Left ventricle myocardium superior (tissue), 1 donor: ENCODE results near the gene XPO1. TPM values are rescaled to one million over a fixed set of nuclear protein-coding genes. Genes with fewer than 3 reads are reported as not detected.

ENCODE experiments used
- ATAC-seq: fragments of 200-7000 bp; cut with Tn5 transposase; one replicate; pipeline ENCODE4 v1.9.1; 2020; ENCODE audit warnings: mild to moderate bottlenecking, moderate library complexity
- DNase-seq: peaks from one replicate; pipeline ENCODE4 v3.0.0-alpha.2; 2020
- intact Hi-C: fragments of 100-400 bp; cut with micrococcal nuclease; formaldehyde crosslinking; loops from one replicate; pipeline ENCODE4 v1.11.0; 2022
- total RNA-seq: library from RNA; stranded (reverse); fragmentation: NEBNext Ultra II Directional; extraction: Animal tissue kit (Norgen Biotek cat#: 25700); gene quantifications from one replicate; pipeline ENCODE4 v1.2.1, GENCODE V29; 2021
- donor health status: DM: no; HTN: yes; CAD: no; lungs with severe emphysema.

XPO1 gene
- total RNA-seq, 1 donor from 2014 or later: 66.0 TPM

DNA sequence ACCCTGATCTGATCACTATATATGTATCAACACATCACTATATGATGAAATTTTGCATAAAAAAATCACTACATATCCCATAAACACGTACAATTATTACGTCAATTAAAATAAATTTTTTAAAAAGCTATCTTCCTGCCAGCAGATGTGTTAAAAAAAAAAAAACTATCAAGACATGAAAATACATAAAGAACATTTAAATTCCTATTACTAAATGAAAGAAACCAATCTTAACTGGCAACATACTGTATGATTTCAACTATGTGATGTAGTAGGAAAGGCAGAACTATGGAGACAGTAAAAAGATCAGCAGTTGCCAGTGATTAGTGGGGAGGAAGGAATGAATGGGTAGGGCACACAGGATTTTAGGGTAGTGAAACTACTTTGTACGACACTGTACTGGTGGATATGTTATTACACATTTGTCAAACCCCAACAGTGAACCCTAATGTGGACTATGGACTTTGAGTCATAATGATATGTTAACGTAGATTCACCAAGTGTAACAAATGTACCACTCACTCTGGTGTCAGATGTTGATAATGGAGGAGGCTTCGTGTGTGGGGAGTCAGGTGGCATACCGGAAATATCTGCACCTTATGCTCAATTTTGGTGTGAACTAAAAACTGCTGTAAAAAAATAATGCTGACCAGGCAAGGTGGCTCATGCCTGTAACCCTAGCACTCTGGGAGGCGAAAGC is 94.7 kb downstream of the XPO1 start:
- no peak for DNase-seq
- ATAC-seq: no peak
- intact Hi-C loops: no loop called here

DNA sequence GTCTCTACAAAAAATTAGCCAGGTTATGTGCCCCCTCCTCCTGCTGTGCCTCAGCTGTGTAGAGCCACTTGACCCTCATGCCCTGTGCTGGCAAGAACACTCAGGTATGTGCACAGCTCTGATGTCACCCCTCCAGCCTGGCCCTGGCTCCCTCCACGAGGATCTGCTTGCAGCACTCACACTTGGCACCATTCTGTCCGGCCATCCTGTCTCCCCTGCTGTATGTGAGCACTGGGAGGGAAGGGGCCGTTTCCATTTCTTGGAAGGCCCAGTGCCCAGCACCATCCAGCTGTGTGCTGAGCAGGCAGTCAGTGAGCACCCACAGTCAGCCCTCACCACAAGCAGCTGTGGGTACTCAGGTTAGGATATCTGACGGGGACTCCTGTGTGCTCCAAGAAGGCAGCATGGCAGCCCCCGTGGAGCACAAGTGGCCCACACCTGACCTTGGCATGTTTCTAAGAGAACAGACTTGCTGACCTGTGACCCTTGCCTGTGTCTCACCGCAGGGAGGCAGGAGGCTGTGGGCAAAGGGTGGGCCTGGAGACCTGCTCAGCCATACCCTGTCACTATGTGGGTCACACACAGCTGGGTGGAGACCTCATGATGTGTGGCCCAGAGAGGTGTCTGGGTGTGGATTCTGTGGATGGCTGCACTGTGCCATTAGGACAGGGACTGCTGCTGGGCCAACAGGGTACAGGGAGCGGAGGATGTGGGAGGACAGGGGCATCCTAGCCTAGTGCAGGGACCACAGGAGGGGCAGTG is 98.7 kb downstream of the XPO1 start:
- intact Hi-C loops: no loop called here
- ATAC-seq (peak; percentile 92), DNase-seq (peak; percentile 77)

DNA sequence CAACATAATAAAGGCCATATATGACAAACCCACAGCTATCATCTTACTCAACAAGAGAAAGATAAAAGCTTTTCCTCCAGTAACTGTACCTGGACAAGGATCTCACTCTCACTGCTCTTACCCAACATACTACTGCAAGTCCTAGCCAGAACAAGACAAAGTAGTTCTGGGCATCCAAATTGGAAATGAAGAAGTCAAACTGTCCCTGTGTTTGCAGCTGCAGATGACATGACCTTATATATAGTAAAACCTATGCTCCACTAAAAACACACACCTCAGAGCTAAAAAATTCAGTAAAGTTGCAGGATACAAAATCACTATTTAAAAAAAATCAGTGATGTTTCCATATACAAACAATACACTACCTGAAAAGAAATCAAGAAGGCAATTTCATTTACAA is 99.5 kb downstream of the XPO1 start:
- DNase-seq (no peak), ATAC-seq (no peak)
- intact Hi-C loops: no loop called here

DNA sequence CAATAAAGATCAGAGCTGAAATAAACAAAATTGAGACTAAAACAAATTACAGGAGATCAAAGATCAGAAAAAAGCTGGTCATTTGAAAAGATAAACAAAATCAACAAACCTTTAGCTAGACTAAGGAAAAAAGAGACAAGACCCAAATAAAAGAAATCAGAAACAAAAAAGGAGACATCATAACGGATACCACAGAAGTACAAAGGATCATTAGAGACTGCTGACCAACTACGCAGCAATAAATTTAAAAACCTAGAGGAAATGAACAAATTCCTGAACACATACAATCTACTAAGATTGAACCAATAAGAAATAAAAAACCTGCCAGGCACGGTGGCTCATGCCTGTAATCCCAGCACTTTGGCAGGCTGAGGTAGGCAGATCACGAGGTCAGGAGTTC is 101.0 kb downstream of the XPO1 start:
- DNase-seq (no peak), ATAC-seq (no peak)
- intact Hi-C loops: no loop called here

DNA sequence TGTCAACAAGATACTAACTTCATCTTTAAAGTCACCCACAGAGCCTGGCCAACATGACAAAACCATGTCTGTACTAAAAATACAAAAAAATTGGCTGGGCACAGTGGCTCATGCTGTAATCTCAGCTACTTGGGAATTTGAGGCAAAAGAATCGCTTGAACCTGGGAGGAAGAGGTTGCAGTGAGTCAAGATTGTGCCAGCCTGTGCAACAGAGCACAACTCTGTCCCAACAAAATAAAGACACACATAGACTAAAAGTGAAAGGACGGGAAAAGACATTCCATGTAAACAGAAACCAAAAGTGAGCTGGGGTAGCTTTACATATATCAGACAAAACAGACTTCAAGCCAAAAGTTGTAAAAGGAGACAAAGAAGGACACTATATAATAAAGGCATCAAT is 102.1 kb downstream of the XPO1 start:
- ATAC-seq (peak; percentile 16), DNase-seq (no peak)
- intact Hi-C loops: no loop called here

DNA sequence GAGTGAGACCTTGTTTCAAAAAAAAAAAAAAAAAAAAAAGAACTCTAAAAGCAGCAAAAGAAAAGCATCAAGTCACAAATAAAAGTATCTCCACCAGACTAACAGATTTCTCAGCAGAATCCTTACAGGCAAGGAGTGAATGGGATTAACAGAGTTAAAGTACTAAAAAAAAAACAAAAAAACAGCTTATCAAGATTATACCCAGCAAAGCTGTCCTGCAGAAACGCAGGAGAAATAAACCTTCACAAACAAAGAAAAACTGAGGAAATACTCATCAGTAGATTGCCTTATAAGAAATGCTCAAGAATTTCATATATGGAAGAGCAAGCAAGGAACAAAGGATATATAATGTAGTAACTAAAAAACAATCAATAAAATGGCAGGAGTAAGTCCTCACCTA is 102.9 kb downstream of the XPO1 start:
- ATAC-seq (no peak), DNase-seq (no peak)
- intact Hi-C loops: no loop called here

DNA sequence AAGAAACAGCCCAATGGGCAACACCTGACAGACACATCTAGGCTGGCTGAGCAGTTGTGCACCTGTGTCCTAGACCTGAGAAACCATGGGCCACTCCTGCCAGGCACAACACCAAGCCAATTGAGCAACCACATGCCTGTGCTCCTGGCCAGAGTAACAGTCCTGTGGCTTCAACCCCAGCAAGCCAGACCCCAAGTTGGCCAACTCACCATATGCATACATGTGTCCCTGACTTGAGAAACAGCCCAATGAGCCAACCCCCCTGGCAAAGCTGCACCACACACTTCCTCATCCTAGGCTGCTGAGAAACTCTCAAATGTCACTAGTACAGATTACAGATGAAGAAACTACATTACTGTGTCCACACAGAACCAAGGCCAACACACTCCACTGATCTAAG is 103.8 kb downstream of the XPO1 start:
- DNase-seq (no peak), ATAC-seq (no peak)
- intact Hi-C loops: no loop called here

DNA sequence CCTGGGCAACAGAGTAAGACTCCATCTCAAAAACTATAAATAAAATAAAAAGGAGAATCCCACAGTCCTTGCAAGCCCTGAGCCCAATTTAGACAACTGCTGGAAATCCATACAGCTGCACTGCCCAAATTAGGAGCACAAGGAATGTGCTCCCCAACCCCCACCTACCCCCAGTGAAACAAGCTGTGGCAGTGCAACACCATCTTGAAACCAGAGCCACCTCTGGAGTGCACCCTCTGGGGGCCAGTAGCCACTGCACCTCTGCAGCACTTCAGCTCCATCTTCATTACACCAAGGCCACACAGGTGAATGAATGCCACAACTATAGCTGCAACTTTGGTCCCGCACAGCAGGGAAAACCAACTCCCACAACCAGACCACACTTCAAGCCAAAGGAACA is 104.5 kb downstream of the XPO1 start:
- DNase-seq: no peak
- ATAC-seq: peak; percentile 20
- intact Hi-C loops: no loop called here

DNA sequence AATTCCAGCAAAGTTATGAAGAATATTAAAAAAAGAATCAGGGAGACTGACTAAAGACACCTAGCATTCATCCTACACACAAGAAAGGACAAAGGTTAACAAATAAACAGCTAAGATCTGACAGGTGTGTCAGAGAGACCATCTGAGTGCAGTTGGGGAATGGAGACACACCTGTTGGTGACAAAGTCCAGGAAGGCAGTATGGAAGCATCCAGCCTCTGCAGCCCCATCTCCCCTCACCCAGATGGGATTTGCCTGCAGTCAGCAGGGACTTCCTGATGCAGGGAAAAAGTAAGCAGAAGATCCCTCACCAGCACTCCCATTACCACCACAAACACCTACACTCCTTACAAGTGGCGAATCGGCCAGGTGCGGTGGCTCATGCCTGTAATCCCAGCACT is 105.2 kb downstream of the XPO1 start:
- intact Hi-C loops: no loop called here
- ATAC-seq (no peak), DNase-seq (no peak)

DNA sequence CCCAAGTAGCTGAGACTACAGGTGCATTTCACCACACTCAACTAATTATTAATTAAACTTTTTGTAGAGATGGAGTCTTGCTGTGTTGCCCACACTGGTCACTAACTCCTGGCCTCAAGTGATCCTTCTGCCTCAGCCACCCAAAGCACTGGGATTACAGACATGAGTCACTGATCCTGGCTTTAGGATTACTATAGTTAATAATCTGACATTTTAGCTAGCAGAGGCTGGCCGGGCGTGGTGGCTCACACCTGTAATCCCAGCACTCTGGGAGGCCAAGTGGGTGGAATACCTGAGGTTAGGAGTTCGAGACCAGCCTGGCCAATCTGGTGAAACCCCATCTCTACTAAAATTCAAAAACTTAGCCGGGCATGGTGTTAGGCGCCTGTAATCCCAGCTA is 106.8 kb downstream of the XPO1 start:
- intact Hi-C loops: no loop called here

More for the DNA sequence above, 106.8 kb downstream of the XPO1 start:
- DNase-seq (no peak), ATAC-seq (no peak)

Other genes starting within 250 kb of the XPO1 start
- 39.8 TPM for gene USP34, start 67.3 kb downstream of the XPO1 start, total RNA-seq